ENCODE measurements around the gene G6PC1.

Gene G6PC1

GRCh38 chr17:42937712-42938596, 37.4 kb downstream of the G6PC1 start:
- no peak for DNase-seq (ENCODE audit: low read depth)

- DNase-seq (ENCODE audit: low read depth): no peak
These were observed 43.6 kb downstream of the G6PC1 start for GRCh38 chr17:42944211-42944610.

- no peak for DNase-seq (ENCODE audit: low read depth)
These were observed 46.2 kb downstream of the G6PC1 start for GRCh38 chr17:42946812-42947211.

- no peak for DNase-seq (ENCODE audit: low read depth)
These were observed 49.6 kb downstream of the G6PC1 start for GRCh38 chr17:42950044-42950783.
